Astrocyte (in vitro differentiated cells and primary cell): ENCODE results near the gene ZFYVE26. TPM values are rescaled to one million over a fixed set of nuclear protein-coding genes. Genes with fewer than 3 reads are reported as not detected.

Experiments
- DNase-seq: peaks from one replicate; pipeline ENCODE4 v3.0.0-alpha.2; 2010; ENCODE audit warnings: low read depth
- FAIRE-seq: peaks from 2 replicates; lab custom pipeline; 2011; peaks lifted over from hg19 to GRCh38; lab: Jason Lieb, UNC
- H2AFZ ChIP-seq: 2 replicates; pipeline ENCODE4 v1.6.0; 2012; ENCODE audit warnings: low read depth, low read length, inconsistent platforms
- H3K27ac ChIP-seq: 2 replicates; pipeline ENCODE4 v1.5.1; 2011; ENCODE audit warnings: low read depth, low read length, inconsistent platforms
- H3K27me3 ChIP-seq: 2 replicates; pipeline ENCODE4 v1.6.0; 2011; ENCODE audit warnings: low read length, inconsistent platforms; ENCODE audit not compliant: insufficient read depth
- H3K36me3 ChIP-seq: 2 replicates; pipeline ENCODE4 v1.5.1; 2011; ENCODE audit warnings: low read length, inconsistent platforms; ENCODE audit not compliant: insufficient read depth
- H3K4me1 ChIP-seq: 2 replicates; pipeline ENCODE4 v1.5.1; 2011; ENCODE audit warnings: low read length, inconsistent platforms; ENCODE audit not compliant: insufficient read depth
- H3K4me2 ChIP-seq: 2 replicates; pipeline ENCODE4 v1.6.0; 2012; ENCODE audit warnings: low read length, inconsistent platforms
- H3K4me3 ChIP-seq: 2 replicates; pipeline ENCODE4 v1.5.1; 2011; ENCODE audit warnings: low read depth, mild to moderate bottlenecking, low read length, inconsistent platforms; ENCODE audit not compliant: insufficient read depth
- H3K79me2 ChIP-seq: 2 replicates; pipeline ENCODE4 v1.6.0; 2012; ENCODE audit warnings: mild to moderate bottlenecking, low read length, inconsistent platforms; ENCODE audit not compliant: insufficient read depth
- H3K9ac ChIP-seq: 2 replicates; pipeline ENCODE4 v1.6.0; 2012; ENCODE audit warnings: mild to moderate bottlenecking, low read length, inconsistent platforms
- H3K9me3 ChIP-seq: 2 replicates; pipeline ENCODE4 v1.5.1; 2012; ENCODE audit warnings: low read depth, mild to moderate bottlenecking, low read length, inconsistent platforms; ENCODE audit not compliant: insufficient read depth
- H4K20me1 ChIP-seq: 2 replicates; pipeline ENCODE4 v1.6.0; 2012; ENCODE audit warnings: low read length, inconsistent platforms; ENCODE audit not compliant: insufficient read depth
- H3K27ac Mint-ChIP-seq: one replicate; pipeline ENCODE4 v1.8.0; 2021; ENCODE audit warnings: mild to moderate bottlenecking, mixed read lengths; ENCODE audit not compliant: unreplicated experiment
- H3K27me3 Mint-ChIP-seq: one replicate; pipeline ENCODE4 v1.8.0; 2021; ENCODE audit warnings: low read depth, mixed read lengths; ENCODE audit not compliant: unreplicated experiment
- H3K36me3 Mint-ChIP-seq: one replicate; pipeline ENCODE4 v1.8.0; 2021; ENCODE audit warnings: low read depth, mixed read lengths; ENCODE audit not compliant: unreplicated experiment
- H3K4me1 Mint-ChIP-seq: one replicate; pipeline ENCODE4 v1.8.0; 2021; ENCODE audit warnings: low read depth, mixed read lengths; ENCODE audit not compliant: unreplicated experiment
- H3K4me3 Mint-ChIP-seq: one replicate; pipeline ENCODE4 v1.8.0; 2021; ENCODE audit warnings: mild to moderate bottlenecking, moderate library complexity, mixed read lengths; ENCODE audit not compliant: unreplicated experiment
- H3K9me3 Mint-ChIP-seq: one replicate; pipeline ENCODE4 v1.8.0; 2021; ENCODE audit warnings: mild to moderate bottlenecking, mixed read lengths; ENCODE audit not compliant: unreplicated experiment
- EZH2 ChIP-seq: IDR thresholded peaks from 2 replicates; pipeline ENCODE4 v1.6.1; 2012; ENCODE audit warnings: mild to moderate bottlenecking, low read length, inconsistent platforms; ENCODE audit not compliant: insufficient read depth
- total RNA-seq: library from RNA; stranded (reverse); gene quantifications from 2 replicates; pipeline ENCODE4 v1.2.1, GENCODE V29; 2021
- TF ChIP-seq, protein P1 (sequence below): IDR thresholded peaks from 2 replicates; pipeline ENCODE4 v1.5.1; 2011; ENCODE audit warnings: low read depth, mild to moderate bottlenecking, inconsistent platforms, low read length, moderate library complexity; ENCODE audit not compliant: insufficient read depth

ZFYVE26 gene
- total RNA-seq, 1 donor from 2014 or later, result 27.4 TPM

DNA sequence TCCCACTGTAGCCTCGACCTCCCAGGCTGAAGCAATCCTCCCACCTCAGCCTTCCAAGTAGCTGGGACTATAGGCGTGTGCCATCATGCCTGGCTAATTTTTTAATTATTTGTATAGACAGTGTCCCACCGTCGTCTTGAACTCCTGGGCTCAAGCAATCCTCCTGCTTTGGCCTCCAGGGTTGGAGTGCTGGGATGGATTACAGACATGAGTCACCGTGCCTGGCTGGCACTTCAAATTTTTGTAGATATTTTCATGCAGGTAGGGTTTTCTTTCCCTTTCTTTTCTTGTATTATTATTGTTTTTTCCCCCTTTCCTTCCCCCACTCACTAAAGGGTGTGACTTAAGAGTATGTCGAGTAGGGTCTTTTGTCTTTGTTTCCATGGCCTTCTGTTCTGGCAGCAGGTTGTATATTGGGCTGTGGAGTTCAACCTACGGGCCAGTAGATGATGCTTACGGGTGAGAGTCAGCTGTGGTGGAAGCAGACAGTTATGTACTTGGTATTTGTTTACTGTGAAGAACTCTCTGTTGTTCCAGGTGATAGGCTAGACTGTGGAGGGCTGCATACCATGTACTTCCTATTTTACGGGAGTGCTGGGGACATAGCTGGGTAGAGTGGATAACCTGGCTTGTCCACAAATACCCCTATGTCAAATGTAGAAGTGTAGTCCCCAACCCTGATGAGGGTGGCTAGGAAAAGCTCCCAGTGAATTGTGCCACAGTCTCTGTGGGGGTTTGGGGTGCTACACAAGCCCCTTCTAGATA lies 33.9 kb upstream of the ZFYVE26 start:
- H3K9me3 Mint-ChIP-seq, result peaks cover 11% of the 10 kb centered on the region
- Histone ChIP-seq H3K9ac (no peak overlapping the region), H3K4me3 (no peak overlapping the region), H3K9me3 (no peaks in the 10 kb centered on the region), H3K36me3 (no peaks in the 10 kb centered on the region), H4K20me1 (peaks cover 3% of the 10 kb centered on the region), H3K4me1 (no peaks in the 10 kb centered on the region), H3K4me2 (no peak overlapping the region), H3K27ac (no peak overlapping the region), H2AFZ (no peak overlapping the region), H3K79me2 (no peaks in the 10 kb centered on the region), H3K27me3 (no peaks in the 10 kb centered on the region)
- H3K27me3 Mint-ChIP-seq, result no peaks in the 10 kb centered on the region
- peaks cover 6% of the 10 kb centered on the region for H3K36me3 Mint-ChIP-seq
- DNase-seq, result no peak
- FAIRE-seq, result no peak
- TF ChIP-seq EZH2, result no peak
- TF ChIP-seq, protein P1, sequence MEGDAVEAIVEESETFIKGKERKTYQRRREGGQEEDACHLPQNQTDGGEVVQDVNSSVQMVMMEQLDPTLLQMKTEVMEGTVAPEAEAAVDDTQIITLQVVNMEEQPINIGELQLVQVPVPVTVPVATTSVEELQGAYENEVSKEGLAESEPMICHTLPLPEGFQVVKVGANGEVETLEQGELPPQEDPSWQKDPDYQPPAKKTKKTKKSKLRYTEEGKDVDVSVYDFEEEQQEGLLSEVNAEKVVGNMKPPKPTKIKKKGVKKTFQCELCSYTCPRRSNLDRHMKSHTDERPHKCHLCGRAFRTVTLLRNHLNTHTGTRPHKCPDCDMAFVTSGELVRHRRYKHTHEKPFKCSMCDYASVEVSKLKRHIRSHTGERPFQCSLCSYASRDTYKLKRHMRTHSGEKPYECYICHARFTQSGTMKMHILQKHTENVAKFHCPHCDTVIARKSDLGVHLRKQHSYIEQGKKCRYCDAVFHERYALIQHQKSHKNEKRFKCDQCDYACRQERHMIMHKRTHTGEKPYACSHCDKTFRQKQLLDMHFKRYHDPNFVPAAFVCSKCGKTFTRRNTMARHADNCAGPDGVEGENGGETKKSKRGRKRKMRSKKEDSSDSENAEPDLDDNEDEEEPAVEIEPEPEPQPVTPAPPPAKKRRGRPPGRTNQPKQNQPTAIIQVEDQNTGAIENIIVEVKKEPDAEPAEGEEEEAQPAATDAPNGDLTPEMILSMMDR, result no peak
- no peaks in the 10 kb centered on the region for H3K4me1 Mint-ChIP-seq
- H3K27ac Mint-ChIP-seq, result peak overlapping the region; percentile 2
- no peak overlapping the region for H3K4me3 Mint-ChIP-seq

DNA sequence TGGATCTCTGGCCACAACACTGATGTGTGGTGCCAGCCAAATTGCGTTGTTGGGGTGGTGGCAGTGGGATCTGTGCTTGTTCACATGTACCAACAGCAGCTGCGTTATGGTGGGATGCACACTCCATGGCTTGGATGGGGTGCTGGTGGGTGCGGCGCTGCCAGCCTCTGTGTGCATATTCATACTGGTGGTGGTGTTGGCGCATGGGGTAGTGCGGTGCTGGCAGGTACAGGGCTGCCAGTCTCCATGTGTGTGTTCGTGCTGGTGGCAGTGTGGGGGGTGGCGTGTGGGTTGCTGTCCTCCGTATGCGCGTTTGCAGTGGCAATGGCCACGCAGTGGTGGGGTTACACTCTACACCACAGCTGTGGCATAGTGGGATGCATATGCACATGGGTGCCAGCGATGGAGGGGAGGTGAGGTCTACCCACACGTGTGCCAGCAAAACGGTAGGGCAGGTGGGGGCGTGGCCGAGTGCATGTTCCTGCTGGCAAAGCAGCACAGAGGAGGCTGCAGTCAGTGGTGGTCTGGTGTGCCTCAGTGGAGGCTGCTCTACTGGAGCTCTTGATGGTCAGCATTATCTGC lies 29.7 kb upstream of the ZFYVE26 start:
- H3K9me3 Mint-ChIP-seq, result peaks cover 11% of the 10 kb centered on the region
- no peak overlapping the region for H3K4me3 Mint-ChIP-seq
- FAIRE-seq, result no peak

More for the DNA sequence above, 29.7 kb upstream of the ZFYVE26 start:
- Mint-ChIP-seq H3K27me3 (no peaks in the 10 kb centered on the region), H3K4me1 (no peaks in the 10 kb centered on the region), H3K36me3 (peaks cover 10% of the 10 kb centered on the region), H3K27ac (no peak overlapping the region)
- H3K27me3 ChIP-seq, result no peaks in the 10 kb centered on the region
- no peaks in the 10 kb centered on the region for H3K79me2 ChIP-seq
- peaks cover 3% of the 10 kb centered on the region for H4K20me1 ChIP-seq
- H3K36me3 ChIP-seq, result no peaks in the 10 kb centered on the region
- no peak overlapping the region for H3K4me2 ChIP-seq
- no peak overlapping the region for H3K27ac ChIP-seq
- DNase-seq, result no peak
- no peaks in the 10 kb centered on the region for H3K9me3 ChIP-seq
- no peak overlapping the region for H2AFZ ChIP-seq
- no peak overlapping the region for H3K9ac ChIP-seq
- TF ChIP-seq, protein P1, result no peak
- TF ChIP-seq EZH2, result no peak
- H3K4me3 ChIP-seq, result no peak overlapping the region
- H3K4me1 ChIP-seq, result no peaks in the 10 kb centered on the region
